Gastroesophageal sphincter (tissue), 4 donors: ENCODE results near the gene JAML. TPM values are rescaled to one million over a fixed set of nuclear protein-coding genes. Genes with fewer than 3 reads are reported as not detected.

Source experiments
- ATAC-seq: fragments of 150-250 bp; one replicate; pipeline ENCODE4 v1.9.1; 2016; ENCODE audit warnings: mild to moderate bottlenecking, moderate library complexity
- H3K27ac ChIP-seq, 4 donors: fragments of 200-600 bp; sonication (generic) in 3 of 4; 1 replicate in 3 of 4; 2 replicates in 1 of 4; pipeline ENCODE4 v1.5.1; 2016 to 2019
- H3K27me3 ChIP-seq: fragments of 200-600 bp; sonication (generic); one replicate; pipeline ENCODE4 v1.5.1; 2019
- H3K36me3 ChIP-seq, 2 donors: fragments of 200-600 bp; sonication (generic); one replicate each; pipeline ENCODE4 v1.5.1; 2019; ENCODE audit warnings: control low read depth in 1 of 2
- H3K4me1 ChIP-seq, 3 donors: fragments of 200-600 bp; sonication (generic); 1 replicate in 2 of 3; 2 replicates in 1 of 3; pipeline ENCODE4 v1.5.1; 2016 to 2019; ENCODE audit warnings: control low read depth in 2 of 3
- H3K4me3 ChIP-seq, 2 donors: fragments of 200-600 bp; sonication (generic); one replicate each; pipeline ENCODE4 v1.5.1; 2019; ENCODE audit warnings: mild to moderate bottlenecking in 1 of 2, moderate library complexity in 1 of 2
- H3K9me3 ChIP-seq, 3 donors: fragments of 200-600 bp; sonication (generic); one replicate each; pipeline ENCODE4 v1.5.1; 2017 to 2019; ENCODE audit warnings: control low read depth in 2 of 3
- CTCF ChIP-seq, 4 experiments: fragments of 200-600 bp in 2 of 4; fragments of 450-650 bp in 2 of 4; sonication (generic) in 1 of 4; IDR thresholded peaks; one replicate each; pipeline ENCODE4 v1.5.1; 2017 to 2019; ENCODE audit warnings: antibody characterized with exemption in 4 of 4, mild to moderate bottlenecking in 2 of 4, moderate library complexity in 2 of 4
- EP300 ChIP-seq: sonication (generic); formaldehyde crosslinking; IDR thresholded peaks from one replicate; pipeline ENCODE4 v1.6.1; 2017; ENCODE audit warnings: antibody characterized with exemption, mild to moderate bottlenecking
- POLR2A ChIP-seq, 2 donors: fragments of 450-650 bp; IDR thresholded peaks; one replicate each; pipeline ENCODE4 v1.6.1; 2017; ENCODE audit warnings: antibody characterized with exemption in 2 of 2, mild to moderate bottlenecking in 2 of 2, moderate library complexity in 1 of 2
- POLR2AphosphoS5 ChIP-seq: sonication (generic); formaldehyde crosslinking; IDR thresholded peaks from one replicate; pipeline ENCODE4 v1.6.1; 2017; ENCODE audit warnings: antibody characterized with exemption
- WGBS, 2 donors: methylation state at CpG; one replicate each; pipeline ENCODE4 v1.1.5; 2018; ENCODE audit warnings: low coverage in 1 of 2; 5-methylcytosine and 5-hydroxymethylcytosine counted together
- total RNA-seq, 4 donors: library from RNA; depleted of rRNA; stranded (reverse); fragments of >200 nt; gene quantifications; one replicate each; pipeline ENCODE4 v1.1.0, GENCODE V29; 2016

The JAML gene
- total RNA-seq, 4 donors from 2014 or later: 0.58 to 5.7 (median 2.4) TPM

GRCh38 chr11:118200901-118201680 lies 23.7 kb downstream of the JAML start:
- no peaks in the 10 kb centered on the region for H3K36me3 ChIP-seq
- WGBS, 2 donors: 79 to 90% methylated on average over 5 to 7 of the region's 9 CpGs
- H3K9me3 ChIP-seq: no peaks in the 10 kb centered on the region
- H3K4me1 ChIP-seq: peaks cover 0 to 8% (median 0%) of the 10 kb centered on the region in 3 donors
- no peak overlapping the region for H3K27ac ChIP-seq
- H3K27me3 ChIP-seq: peaks cover 3% of the 10 kb centered on the region
- ATAC-seq: no peak
- no peak for TF ChIP-seq POLR2AphosphoS5
- TF ChIP-seq CTCF (IDR thresholded peaks at IDR 0.05): no peak
- no peak for TF ChIP-seq EP300
- TF ChIP-seq POLR2A (IDR thresholded peaks at IDR 0.05): no peak
- no peak overlapping the region for H3K4me3 ChIP-seq

- no peak overlapping the region for H3K4me3 ChIP-seq
- no peaks in the 10 kb centered on the region for H3K9me3 ChIP-seq
- H3K4me1 ChIP-seq: peaks cover 0 to 12% (median under 1%) of the 10 kb centered on the region in 3 donors
- 77 to 90% methylated on average over 3 of the region's 5 CpGs for WGBS, 2 donors
- TF ChIP-seq CTCF (IDR thresholded peaks at IDR 0.05) (no peak), POLR2AphosphoS5 (no peak), POLR2A (IDR thresholded peaks at IDR 0.05) (no peak)
- ATAC-seq: no peak
- H3K27ac ChIP-seq: no peak overlapping the region
- H3K36me3 ChIP-seq: no peaks in the 10 kb centered on the region
- no peaks in the 10 kb centered on the region for H3K27me3 ChIP-seq
Observed at GRCh38 chr11:118200497-118200896, 24.3 kb downstream of the JAML start.

- no peaks in the 10 kb centered on the region for H3K9me3 ChIP-seq
- WGBS, 2 donors: 32 to 63% methylated on average over 4 to 6 of the region's 6 CpGs
- H3K4me1 ChIP-seq: peaks cover 4 to 25% (median 11%) of the 10 kb centered on the region in 3 donors
- H3K4me3 ChIP-seq: no peak overlapping the region
- H3K36me3 ChIP-seq: no peaks in the 10 kb centered on the region
- no peak for ATAC-seq
- no peak overlapping the region for H3K27ac ChIP-seq
- TF ChIP-seq POLR2AphosphoS5: no peak
- no peak for TF ChIP-seq CTCF (IDR thresholded peaks at IDR 0.05)
- no peak for TF ChIP-seq EP300
- TF ChIP-seq POLR2A (IDR thresholded peaks at IDR 0.05): no peak
- no peaks in the 10 kb centered on the region for H3K27me3 ChIP-seq
Observed at GRCh38 chr11:118199135-118199534, 25.7 kb downstream of the JAML start.

GRCh38 chr11:118198370-118198769 lies 26.4 kb downstream of the JAML start:
- Histone ChIP-seq H3K27ac (no peak overlapping the region), H3K4me1 (peaks cover 4 to 27% (median 11%) of the 10 kb centered on the region in 3 donors), H3K27me3 (no peaks in the 10 kb centered on the region), H3K9me3 (no peaks in the 10 kb centered on the region), H3K36me3 (no peaks in the 10 kb centered on the region), H3K4me3 (no peak overlapping the region)
- TF ChIP-seq POLR2AphosphoS5: no peak
- peak; percentile 56 to 91 (median 62) for TF ChIP-seq CTCF (IDR thresholded peaks at IDR 0.05)
- WGBS, 2 donors: 0 to 1% methylated on average over 7 to 8 of the region's 9 CpGs
- no peak for ATAC-seq
